ENCODE data around the gene ATN1. TPM values are rescaled to one million over a fixed set of nuclear protein-coding genes. Genes with fewer than 3 reads are reported as not detected.

The ATN1 gene
- total and polyA plus RNA-seq, 9 of the 15 experiments (the other 6 are each of a cell fraction or from before 2014, with no cell fraction given), result 0.15 to 49.8 (median 2.7) TPM

DNA sequence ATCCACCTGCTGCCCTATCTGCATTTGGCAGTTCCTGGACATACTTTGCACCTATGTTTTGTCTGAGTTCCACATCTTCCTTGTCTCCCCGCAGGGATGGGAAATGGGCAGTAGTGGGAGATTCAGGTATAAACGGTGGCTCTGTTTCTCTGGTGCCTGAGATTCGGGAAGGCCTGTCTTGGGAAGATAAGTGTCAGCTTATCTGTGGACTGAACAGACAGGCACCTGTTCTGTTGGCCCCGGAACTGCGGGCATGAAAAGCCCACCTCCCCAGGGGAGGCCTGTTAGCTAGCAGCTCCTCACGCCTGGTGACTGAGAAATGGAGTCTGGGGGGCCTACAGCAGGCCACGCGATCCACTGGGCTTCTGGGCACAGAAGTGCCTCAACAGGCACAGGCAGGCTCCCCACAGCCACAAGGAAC is 36.9 kb downstream of the ATN1 start (continued):
- TF ChIP-seq KDM2B (CRISPR knock-in tag; IDR thresholded peaks at IDR 0.05), result no peak
- TF ChIP-seq NEUROD1 (IDR thresholded peaks at IDR 0.05; ENCODE audit: borderline replicate concordance, low read depth, low read length, partially characterized antibody), result no peak
- no peak for TF ChIP-seq BRCA1 (IDR thresholded peaks at IDR 0.05)
- no peak for TF ChIP-seq BRCA1 (CRISPR knock-in tag; IDR thresholded peaks at IDR 0.05)
- TF ChIP-seq, protein P1, sequence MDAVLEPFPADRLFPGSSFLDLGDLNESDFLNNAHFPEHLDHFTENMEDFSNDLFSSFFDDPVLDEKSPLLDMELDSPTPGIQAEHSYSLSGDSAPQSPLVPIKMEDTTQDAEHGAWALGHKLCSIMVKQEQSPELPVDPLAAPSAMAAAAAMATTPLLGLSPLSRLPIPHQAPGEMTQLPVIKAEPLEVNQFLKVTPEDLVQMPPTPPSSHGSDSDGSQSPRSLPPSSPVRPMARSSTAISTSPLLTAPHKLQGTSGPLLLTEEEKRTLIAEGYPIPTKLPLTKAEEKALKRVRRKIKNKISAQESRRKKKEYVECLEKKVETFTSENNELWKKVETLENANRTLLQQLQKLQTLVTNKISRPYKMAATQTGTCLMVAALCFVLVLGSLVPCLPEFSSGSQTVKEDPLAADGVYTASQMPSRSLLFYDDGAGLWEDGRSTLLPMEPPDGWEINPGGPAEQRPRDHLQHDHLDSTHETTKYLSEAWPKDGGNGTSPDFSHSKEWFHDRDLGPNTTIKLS (IDR thresholded peaks at IDR 0.05; ENCODE audit: borderline replicate concordance, low read depth), result no peak
- TF ChIP-seq PBX2 (CRISPR knock-in tag; IDR thresholded peaks at IDR 0.05; ENCODE audit: low read depth), result no peak
- TF ChIP-seq PBX2 (tag; conservative IDR thresholded peaks at IDR 0.05; ENCODE audit: low read depth), result no peak
- TF ChIP-seq E2F5 (CRISPR knock-in tag; IDR thresholded peaks at IDR 0.05), result no peak
- TF ChIP-seq ATF1 (CRISPR knock-in tag; IDR thresholded peaks at IDR 0.05), result no peak
- TF ChIP-seq ATF1 (tag; IDR thresholded peaks at IDR 0.05), result no peak
- TF ChIP-seq CHD1 (IDR thresholded peaks at IDR 0.05; ENCODE audit: low read length), result no peak
- peak; percentile 89 for TF ChIP-seq TEAD4 (IDR thresholded peaks at IDR 0.05; ENCODE audit: low read length)
- TF ChIP-seq TEAD4 (CRISPR knock-in tag; IDR thresholded peaks at IDR 0.05; ENCODE audit: borderline replicate concordance), result no peak
- no peak for TF ChIP-seq CHD2 (IDR thresholded peaks at IDR 0.05; ENCODE audit: low read depth, low read length)
- no peak for TF ChIP-seq RREB1 (CRISPR knock-in tag; IDR thresholded peaks at IDR 0.05)
- no peak for TF ChIP-seq SAFB2 (IDR thresholded peaks at IDR 0.05; ENCODE audit: borderline replicate concordance, low read depth, low read length, severe bottlenecking)

All from K562 (cell line).